Naive thymus-derived CD4-positive, alpha-beta T cell (primary cell): ENCODE results near the gene PAQR6. TPM values are rescaled to one million over a fixed set of nuclear protein-coding genes. Genes with fewer than 3 reads are reported as not detected.

Source experiments
- ATAC-seq: fragments of 150-1000 bp; cut with Tn5 transposase; 2 replicates; pipeline ENCODE4 v1.10.0; 2021; ENCODE audit warnings: mild to moderate bottlenecking, moderate library complexity
- CTCF ChIA-PET: fragments of 350-600 bp; sonication (Branson Sonifier 250); formaldehyde crosslinking; loops from one replicate; lab custom pipeline; 2021; ENCODE audit warnings: antibody characterized with exemption; lab: Charles Lee
- POLR2A ChIA-PET: fragments of 350-600 bp; sonication (Branson Sonifier 250); formaldehyde crosslinking; loops from one replicate; lab custom pipeline; 2021; ENCODE audit warnings: antibody characterized with exemption, inconsistent platforms; lab: Charles Lee
- DNase-seq, 9 donors: peaks; one replicate each; pipeline versions ENCODE4 v3.0.0 to v3.0.0-alpha.2; 2020 to 2022; ENCODE audit warnings: mixed read lengths in 1 of 9
- H3K27ac ChIP-seq: one replicate; pipeline ENCODE4 v1.7.0; 2013; ENCODE audit warnings: mild to moderate bottlenecking, low read depth, low read length, moderate library complexity
- H3K27me3 ChIP-seq, 2 donors: one replicate each; pipeline ENCODE4 v1.7.0; 2013; ENCODE audit warnings: low read length in 2 of 2, mild to moderate bottlenecking in 2 of 2, moderate library complexity in 2 of 2; ENCODE audit not compliant: control insufficient read depth in 2 of 2, insufficient read depth in 2 of 2
- H3K36me3 ChIP-seq, 3 experiments: 1 replicate in 2 of 3; 2 replicates in 1 of 3; pipeline ENCODE4 v1.7.0; 2013; ENCODE audit warnings: low read length in 3 of 3, mild to moderate bottlenecking in 3 of 3, moderate library complexity in 1 of 3; ENCODE audit not compliant: insufficient read depth in 3 of 3, control insufficient read depth in 2 of 3
- H3K4me1 ChIP-seq, 2 donors: one replicate each; pipeline ENCODE4 v1.7.0; 2013; ENCODE audit warnings: low read length in 2 of 2, mild to moderate bottlenecking in 2 of 2, moderate library complexity in 1 of 2; ENCODE audit not compliant: control insufficient read depth in 2 of 2, insufficient read depth in 2 of 2
- H3K4me3 ChIP-seq: 2 replicates; pipeline ENCODE4 v1.7.0; 2013; ENCODE audit warnings: mild to moderate bottlenecking, low read length
- H3K9me3 ChIP-seq, 3 experiments: 1 replicate in 2 of 3; 2 replicates in 1 of 3; pipeline ENCODE4 v1.7.0; 2013; ENCODE audit warnings: low read length in 3 of 3; ENCODE audit not compliant: control insufficient read depth in 2 of 3
- H3K27ac Mint-ChIP-seq, 9 donors: one replicate each; pipeline ENCODE4 v1.8.0; 2020 to 2022; ENCODE audit warnings: mixed read lengths in 9 of 9, mild to moderate bottlenecking in 8 of 9, moderate library complexity in 5 of 9, inconsistent platforms in 2 of 9
- H3K27me3 Mint-ChIP-seq, 5 donors: one replicate each; pipeline ENCODE4 v1.8.0; 2021 to 2022; ENCODE audit warnings: mixed read lengths in 5 of 5, mild to moderate bottlenecking in 1 of 5
- H3K36me3 Mint-ChIP-seq, 5 donors: one replicate each; pipeline ENCODE4 v1.8.0; 2020 to 2022; ENCODE audit warnings: mixed read lengths in 5 of 5, mild to moderate bottlenecking in 3 of 5, inconsistent platforms in 1 of 5
- H3K4me1 Mint-ChIP-seq, 7 donors: one replicate each; pipeline ENCODE4 v1.8.0; 2020 to 2022; ENCODE audit warnings: mixed read lengths in 7 of 7, mild to moderate bottlenecking in 3 of 7, inconsistent platforms in 1 of 7
- H3K4me3 Mint-ChIP-seq, 10 donors: one replicate each; pipeline ENCODE4 v1.8.0; 2020 to 2022; ENCODE audit warnings: mild to moderate bottlenecking in 10 of 10, mixed read lengths in 10 of 10, moderate library complexity in 6 of 10, inconsistent platforms in 2 of 10
- H3K9me3 Mint-ChIP-seq, 11 donors: one replicate each; pipeline ENCODE4 v1.8.0; 2020 to 2022; ENCODE audit warnings: mixed read lengths in 11 of 11, mild to moderate bottlenecking in 4 of 11, inconsistent platforms in 1 of 11, moderate library complexity in 1 of 11
- intact Hi-C, 2 donors: fragments of 100-400 bp; cut with micrococcal nuclease; formaldehyde crosslinking; loops; one replicate each; pipeline ENCODE4 v1.15.1; 2023
- polyA plus RNA-seq, 2 donors: library from polyadenylated mRNA; unstranded; fragments of 300-500 nt; fragmentation: Illumina TruSeq; gene quantifications; one replicate each; pipeline ENCODE4 v1.2.3, GENCODE V29; 2021
- total RNA-seq, 6 experiments: library from RNA in 5 of 6; stranded (reverse) in 5 of 6; gene quantifications; 1 replicate in 5 of 6; 2 replicates in 1 of 6; pipeline ENCODE4 v1.2.3 and lab custom pipeline; 2021 to 2026

Gene PAQR6
- total and polyA plus RNA-seq, 7 experiments from 2014 or later = 0.22 to 6.2 (median 2.6) TPM; not detected in 1

GRCh38 chr1:156242738-156243137 lies 5.1 kb downstream of the PAQR6 start:
- Histone ChIP-seq H3K4me1 (peaks cover 8 to 10% of the 10 kb centered on the region in 2 donors), H3K9me3 (no peaks in the 10 kb centered on the region), H3K4me3 (no peak overlapping the region), H3K27me3 (no peaks in the 10 kb centered on the region), H3K27ac (no peak overlapping the region), H3K36me3 (peaks cover 0 to 35% (median 11%) of the 10 kb centered on the region in 3 experiments)
- H3K27me3 Mint-ChIP-seq = peaks cover 0 to 6% (median 0%) of the 10 kb centered on the region in 5 donors
- peaks cover 0 to 24% (median 18%) of the 10 kb centered on the region in 7 donors for H3K4me1 Mint-ChIP-seq
- H3K4me3 Mint-ChIP-seq = no peak overlapping the region
- ATAC-seq (no peak), DNase-seq (no peak)
- H3K36me3 Mint-ChIP-seq = peaks cover 0 to 29% (median 8%) of the 10 kb centered on the region in 5 donors
- H3K27ac Mint-ChIP-seq = no peak overlapping the region
- intact Hi-C loops = no loop called here
- ChIA-PET CTCF (interaction anchor here (0.9 kb wide), 1 partner anchor 90 kb away, joined by 3 read pairs; no protein-coding TSS in a partner anchor), POLR2A (interaction anchor here (0.9 kb wide), 1 partner anchor 9 kb away, joined by 3 read pairs; no protein-coding TSS in a partner anchor)
- H3K9me3 Mint-ChIP-seq = no peaks in the 10 kb centered on the region

GRCh38 chr1:156241926-156242325 lies 5.9 kb downstream of the PAQR6 start, which contains the start of gene BGLAP:
BGLAP (plus strand) TSS chr1:156242184; CDS start chr1:156242232, 48 bp downstream.
- Histone ChIP-seq H3K4me1 (peaks cover 8 to 10% of the 10 kb centered on the region in 2 donors), H3K27ac (no peak within 1 kb of the TSS), H3K36me3 (peaks cover 0 to 42% (median 13%) of the 10 kb centered on the region in 3 experiments), H3K9me3 (no peaks in the 10 kb centered on the region), H3K27me3 (no peaks in the 10 kb centered on the region), H3K4me3 (no peak within 1 kb of the TSS)
- H3K27me3 Mint-ChIP-seq = peaks cover 0 to 6% (median 0%) of the 10 kb centered on the region in 5 donors
- ChIA-PET POLR2A (no interaction called here), CTCF (interaction anchor here (0.7 kb wide), 1 partner anchor 483 kb away, joined by 4 read pairs; no protein-coding TSS in a partner anchor)
- H3K4me1 Mint-ChIP-seq = peaks cover 0 to 24% (median 18%) of the 10 kb centered on the region in 7 donors
- H3K27ac Mint-ChIP-seq = no peak within 1 kb of the TSS
- H3K4me3 Mint-ChIP-seq = no peak within 1 kb of the TSS
- H3K9me3 Mint-ChIP-seq = no peaks in the 10 kb centered on the region
- H3K36me3 Mint-ChIP-seq = peaks cover 0 to 33% (median 12%) of the 10 kb centered on the region in 5 donors
- intact Hi-C loops = no loop called here
- no peak for ATAC-seq
- DNase-seq = no peak

GRCh38 chr1:156241311-156241811 lies 6.5 kb downstream of the PAQR6 start:
- no peak for DNase-seq
- H3K27ac Mint-ChIP-seq = no peak overlapping the region
- Histone ChIP-seq H3K36me3 (peaks cover 0 to 48% (median 18%) of the 10 kb centered on the region in 3 experiments), H3K27me3 (no peaks in the 10 kb centered on the region), H3K9me3 (no peaks in the 10 kb centered on the region), H3K27ac (no peak overlapping the region), H3K4me3 (no peak overlapping the region), H3K4me1 (peaks cover 8 to 10% of the 10 kb centered on the region in 2 donors)
- H3K9me3 Mint-ChIP-seq = peaks cover 0 to 1% (median 0%) of the 10 kb centered on the region in 11 donors
- no peak overlapping the region for H3K4me3 Mint-ChIP-seq
- H3K4me1 Mint-ChIP-seq = peaks cover 0 to 24% (median 18%) of the 10 kb centered on the region in 7 donors
- peaks cover 0 to 38% (median 12%) of the 10 kb centered on the region in 5 donors for H3K36me3 Mint-ChIP-seq
- H3K27me3 Mint-ChIP-seq = peaks cover 0 to 6% (median 0%) of the 10 kb centered on the region in 5 donors
- ChIA-PET POLR2A (interaction anchor here (0.5 kb wide), 1 partner anchor 461 kb away, joined by 3 read pairs; no protein-coding TSS in a partner anchor), CTCF (no interaction called here)
- ATAC-seq = no peak
- intact Hi-C loops = no loop called here

GRCh38 chr1:156238248-156238647 lies 9.6 kb downstream of the PAQR6 start:
- H3K4me1 ChIP-seq = no peaks in the 10 kb centered on the region
- DNase-seq (no peak), ATAC-seq (no peak)
- Mint-ChIP-seq H3K4me1 (peaks cover 0 to 4% (median 0%) of the 10 kb centered on the region in 7 donors), H3K4me3 (no peak overlapping the region), H3K27ac (no peak overlapping the region), H3K9me3 (peaks cover 0 to 2% (median 0%) of the 10 kb centered on the region in 11 donors), H3K36me3 (peaks cover 0 to 53% (median 18%) of the 10 kb centered on the region in 5 donors), H3K27me3 (no peaks in the 10 kb centered on the region)
- H3K4me3 ChIP-seq = no peak overlapping the region
- CTCF ChIA-PET = interaction anchor here (1.8 kb wide), 1 partner anchor 12 kb away, joined by 4 read pairs; no protein-coding TSS in a partner anchor
- intact Hi-C loops = no loop called here
- no peaks in the 10 kb centered on the region for H3K27me3 ChIP-seq
- POLR2A ChIA-PET = interaction anchor here (0.7 kb wide), 1 partner anchor 470 kb away, joined by 3 read pairs; no protein-coding TSS in a partner anchor
- peaks cover 0 to 73% (median 26%) of the 10 kb centered on the region in 3 experiments for H3K36me3 ChIP-seq
- no peak overlapping the region for H3K27ac ChIP-seq
- no peaks in the 10 kb centered on the region for H3K9me3 ChIP-seq

- H3K9me3 Mint-ChIP-seq = peaks cover 0 to 2% (median 0%) of the 10 kb centered on the region in 11 donors
- no peak overlapping the region for H3K27ac Mint-ChIP-seq
- intact Hi-C loops = no loop called here
- Histone ChIP-seq H3K4me3 (no peak overlapping the region), H3K4me1 (no peaks in the 10 kb centered on the region), H3K9me3 (no peaks in the 10 kb centered on the region), H3K27me3 (no peaks in the 10 kb centered on the region), H3K36me3 (peaks cover 0 to 71% (median 26%) of the 10 kb centered on the region in 3 experiments), H3K27ac (no peak overlapping the region)
- POLR2A ChIA-PET = no interaction called here
- ATAC-seq (no peak), DNase-seq (no peak)
- CTCF ChIA-PET = no interaction called here
- peaks cover 0 to 53% (median 18%) of the 10 kb centered on the region in 5 donors for H3K36me3 Mint-ChIP-seq
- no peaks in the 10 kb centered on the region for H3K27me3 Mint-ChIP-seq
- H3K4me3 Mint-ChIP-seq = no peak overlapping the region
- peaks cover 0 to 4% (median 0%) of the 10 kb centered on the region in 7 donors for H3K4me1 Mint-ChIP-seq
Observed at GRCh38 chr1:156236164-156236563, 11.7 kb downstream of the PAQR6 start.

GRCh38 chr1:156233426-156234127 lies 14.3 kb downstream of the PAQR6 start:
- ATAC-seq = no peak
- ChIA-PET POLR2A (interaction anchor here (1.0 kb wide), 1 partner anchor 9 kb away, joined by 3 read pairs; no protein-coding TSS in a partner anchor), CTCF (interaction anchor here (0.6 to 1.4 kb wide), 3 partner anchors 9 to 104 kb away, joined by 3 to 4 read pairs (median 4); no protein-coding TSS in a partner anchor)
- H3K4me1 Mint-ChIP-seq = peaks cover 0 to 4% (median 0%) of the 10 kb centered on the region in 7 donors
- intact Hi-C loops = no loop called here
- H3K9me3 Mint-ChIP-seq = peaks cover 0 to 2% (median 0%) of the 10 kb centered on the region in 11 donors
- Histone ChIP-seq H3K27me3 (no peaks in the 10 kb centered on the region), H3K36me3 (peaks cover 0 to 58% (median 22%) of the 10 kb centered on the region in 3 experiments), H3K4me1 (no peaks in the 10 kb centered on the region), H3K27ac (no peak overlapping the region), H3K9me3 (no peaks in the 10 kb centered on the region), H3K4me3 (no peak overlapping the region)
- H3K27ac Mint-ChIP-seq = peak overlapping the region in 1 of 9 donors; percentile 61
- no peak overlapping the region for H3K4me3 Mint-ChIP-seq
- peaks cover 0 to 40% (median 14%) of the 10 kb centered on the region in 5 donors for H3K36me3 Mint-ChIP-seq
- H3K27me3 Mint-ChIP-seq = no peaks in the 10 kb centered on the region
- no peak for DNase-seq
